Epidermal melanocyte (primary cell): ENCODE data around the gene SH2D3C.
"Not testable (repeated sequence)": the region's sequence is repeated elsewhere in the genome, so short reads cannot be mapped to it uniquely, and the experiment has no call there.

Experiments used
- DNase-seq: peaks from one replicate; pipeline ENCODE4 v3.0.0; 2011; ENCODE audit warnings: low spot score; ENCODE audit not compliant: insufficient read length

The SH2D3C gene

GRCh38 chr9:127767909-127768331, 10.5 kb downstream of the SH2D3C start:
- no peak for DNase-seq

GRCh38 chr9:127767410-127767809, 11.1 kb downstream of the SH2D3C start:
- no peak for DNase-seq

GRCh38 chr9:127765418-127765817, 13.0 kb downstream of the SH2D3C start:
- no peak for DNase-seq

- no peak for DNase-seq
These were observed 14.5 kb downstream of the SH2D3C start for GRCh38 chr9:127763918-127764384.

- no peak for DNase-seq
These were observed 16.3 kb downstream of the SH2D3C start for GRCh38 chr9:127762111-127762676.

- DNase-seq: no peak
These were observed 16.9 kb downstream of the SH2D3C start for GRCh38 chr9:127761491-127761956.

GRCh38 chr9:127761061-127761460, 17.4 kb downstream of the SH2D3C start:
- DNase-seq: no peak

- no peak for DNase-seq
These were observed 19.6 kb downstream of the SH2D3C start for GRCh38 chr9:127758843-127759242.

- not testable (repeated sequence) for DNase-seq
These were observed 21.7 kb downstream of the SH2D3C start for GRCh38 chr9:127756776-127757175.

GRCh38 chr9:127756233-127756632, 22.2 kb downstream of the SH2D3C start:
- no peak for DNase-seq

GRCh38 chr9:127755061-127756060, 23.1 kb downstream of the SH2D3C start:
- no peak for DNase-seq

- no peak for DNase-seq
These were observed 24.1 kb downstream of the SH2D3C start for GRCh38 chr9:127754099-127755060.

- DNase-seq: no peak
These were observed 24.8 kb downstream of the SH2D3C start for GRCh38 chr9:127753622-127754021.

GRCh38 chr9:127753148-127753547, 25.3 kb downstream of the SH2D3C start:
- no peak for DNase-seq

GRCh38 chr9:127751269-127752054, 27.0 kb downstream of the SH2D3C start:
- DNase-seq: peak; percentile 63

GRCh38 chr9:127749090-127749787, 29.2 kb downstream of the SH2D3C start:
- no peak for DNase-seq

GRCh38 chr9:127746959-127747569, 31.4 kb downstream of the SH2D3C start:
- DNase-seq: no peak

- DNase-seq: no peak
These were observed 33.9 kb downstream of the SH2D3C start for GRCh38 chr9:127744398-127745110.
